Liver (tissue), 9 donors: ENCODE data around the gene CDIPT. TPM values are rescaled to one million over a fixed set of nuclear protein-coding genes. Genes with fewer than 3 reads are reported as not detected.

Experiments used
- DNase-seq: peaks from one replicate; pipeline ENCODE4 v3.0.0-alpha.2; 2017; ENCODE audit warnings: low spot score
- H3K27ac ChIP-seq, 2 donors: one replicate each; pipeline ENCODE4 v1.7.0; 2013; ENCODE audit warnings: inconsistent platforms in 2 of 2, low read length in 2 of 2, control low read depth in 1 of 2, low read depth in 1 of 2, mild to moderate bottlenecking in 1 of 2
- H3K27me3 ChIP-seq, 4 donors: one replicate each; pipeline versions ENCODE4 v1.6.1 to v1.7.0; 2013; ENCODE audit warnings: low read length in 3 of 4, inconsistent platforms in 1 of 4, mild to moderate bottlenecking in 1 of 4, moderate library complexity in 1 of 4; ENCODE audit not compliant: control insufficient read depth in 4 of 4, insufficient read depth in 4 of 4
- H3K36me3 ChIP-seq, 4 donors: one replicate each; pipeline versions ENCODE4 v1.6.1 to v1.7.0; 2013; ENCODE audit warnings: low read length in 3 of 4, mild to moderate bottlenecking in 3 of 4, low read depth in 1 of 4, moderate library complexity in 1 of 4; ENCODE audit not compliant: control insufficient read depth in 4 of 4, insufficient read depth in 3 of 4
- H3K4me1 ChIP-seq, 4 donors: one replicate each; pipeline versions ENCODE4 v1.6.1 to v1.7.0; 2013; ENCODE audit warnings: low read length in 3 of 4, mild to moderate bottlenecking in 3 of 4, moderate library complexity in 1 of 4; ENCODE audit not compliant: control insufficient read depth in 4 of 4, insufficient read depth in 4 of 4
- H3K4me3 ChIP-seq, 3 donors: one replicate each; pipeline versions ENCODE4 v1.6.1 to v1.7.0; 2013; ENCODE audit warnings: low read length in 3 of 3, control low read depth in 1 of 3, low read depth in 1 of 3, mild to moderate bottlenecking in 1 of 3
- H3K9ac ChIP-seq, 2 donors: one replicate each; pipeline ENCODE4 v1.7.0; 2013; ENCODE audit warnings: low read length in 2 of 2, mild to moderate bottlenecking in 2 of 2, moderate library complexity in 2 of 2, control low read depth in 1 of 2, low read depth in 1 of 2
- H3K9me3 ChIP-seq, 4 donors: one replicate each; pipeline versions ENCODE4 v1.6.1 to v1.7.0; 2013; ENCODE audit warnings: low read length in 3 of 4; ENCODE audit not compliant: control insufficient read depth in 4 of 4
- EGR1 ChIP-seq, 2 donors: IDR thresholded peaks; 2 replicates each; pipeline ENCODE4 v1.6.1; 2016 to 2018; ENCODE audit warnings: antibody characterized with exemption in 2 of 2, low read depth in 2 of 2
- FOXA1 ChIP-seq: IDR thresholded peaks from 2 replicates; pipeline ENCODE4 v1.6.1; 2016; ENCODE audit warnings: antibody characterized with exemption
- FOXA2 ChIP-seq: IDR thresholded peaks from 2 replicates; pipeline ENCODE4 v1.6.1; 2016; ENCODE audit warnings: antibody characterized with exemption
- GABPA ChIP-seq, 2 donors: IDR thresholded peaks in 1 of 2; conservative IDR thresholded peaks in 1 of 2; 2 replicates each; pipeline ENCODE4 v1.6.1; 2016; ENCODE audit warnings: antibody characterized with exemption in 2 of 2, mild to moderate bottlenecking in 1 of 2, moderate library complexity in 1 of 2
- HNF4A ChIP-seq, 2 donors: conservative IDR thresholded peaks; 2 replicates each; pipeline ENCODE4 v1.6.1; 2016; ENCODE audit warnings: antibody characterized with exemption in 2 of 2, mild to moderate bottlenecking in 2 of 2
- HNF4G ChIP-seq: IDR thresholded peaks from 2 replicates; pipeline ENCODE4 v1.6.1; 2016; ENCODE audit warnings: antibody characterized with exemption
- JUND ChIP-seq, 2 donors: IDR thresholded peaks; 2 replicates each; pipeline ENCODE4 v1.6.1; 2016; ENCODE audit warnings: antibody characterized with exemption in 2 of 2
- NR2F2 ChIP-seq: IDR thresholded peaks from 2 replicates; pipeline ENCODE4 v1.6.1; 2016; ENCODE audit warnings: antibody characterized with exemption
- RAD21 ChIP-seq, 2 donors: IDR thresholded peaks; 2 replicates each; pipeline ENCODE4 v1.6.1; 2016; ENCODE audit warnings: antibody characterized with exemption in 2 of 2, mild to moderate bottlenecking in 2 of 2
- RXRA ChIP-seq, 2 donors: IDR thresholded peaks; 2 replicates each; pipeline ENCODE4 v1.6.1; 2017 to 2018; ENCODE audit warnings: antibody characterized with exemption in 2 of 2, mild to moderate bottlenecking in 1 of 2
- SP1 ChIP-seq: IDR thresholded peaks from 2 replicates; pipeline ENCODE4 v1.6.1; 2018; ENCODE audit warnings: antibody characterized with exemption, mild to moderate bottlenecking
- TAF1 ChIP-seq: conservative IDR thresholded peaks from 2 replicates; pipeline ENCODE4 v1.6.1; 2016; ENCODE audit warnings: antibody characterized with exemption, mild to moderate bottlenecking
- YY1 ChIP-seq: IDR thresholded peaks from 2 replicates; pipeline ENCODE4 v1.6.1; 2016; ENCODE audit warnings: antibody characterized with exemption, mild to moderate bottlenecking
- WGBS: extraction: QIAGEN DNeasy Blood & Tissue Kit; methylation state at CpG from one replicate; pipeline ENCODE4 v1.1.7; 2013; 5-methylcytosine and 5-hydroxymethylcytosine counted together
- polyA plus RNA-seq, 2 donors: library from polyadenylated mRNA; stranded (reverse) in 1 of 2; unstranded in 1 of 2; fragments of 200-250 nt in 1 of 2; fragments of >200 nt in 1 of 2; fragmentation: Nextera tagmentation in 1 of 2; extraction: Ambion mirVana in 1 of 2; gene quantifications; one replicate each; pipeline versions ENCODE4 v1.2.1 to v1.2.3, GENCODE V29; 2013 to 2015
- total RNA-seq, 2 donors: library from RNA; depleted of rRNA; stranded (reverse); fragments of >200 nt; gene quantifications; one replicate each; pipeline ENCODE4 v1.2.3, GENCODE V29; 2014
- TF ChIP-seq, protein P1 (sequence below): IDR thresholded peaks from 2 replicates; pipeline ENCODE4 v1.6.1; 2016; ENCODE audit warnings: antibody characterized with exemption
- TF ChIP-seq, protein P2 (sequence below): fragments of 150-350 bp; IDR thresholded peaks from 2 replicates; pipeline ENCODE4 v1.5.1; 2017; ENCODE audit warnings: improper control_type of control experiment, low read depth, low read length; ENCODE audit not compliant: missing input control
- TF ChIP-seq, protein P3 (sequence below): IDR thresholded peaks from 2 replicates; pipeline ENCODE4 v1.6.1; 2016; ENCODE audit warnings: antibody characterized with exemption
- TF ChIP-seq, protein P4 (sequence below): IDR thresholded peaks from 2 replicates; pipeline ENCODE4 v1.6.1; 2016; ENCODE audit warnings: antibody characterized with exemption, mild to moderate bottlenecking
- donor health status: healthy.
- donor health status: healthy.
- donor health status: healthy.
- donor health status: healthy.
- donor health status: healthy.

CDIPT gene
- total and polyA plus RNA-seq, 4 donors, result 31.4 to 102 (median 38.4) TPM

DNA sequence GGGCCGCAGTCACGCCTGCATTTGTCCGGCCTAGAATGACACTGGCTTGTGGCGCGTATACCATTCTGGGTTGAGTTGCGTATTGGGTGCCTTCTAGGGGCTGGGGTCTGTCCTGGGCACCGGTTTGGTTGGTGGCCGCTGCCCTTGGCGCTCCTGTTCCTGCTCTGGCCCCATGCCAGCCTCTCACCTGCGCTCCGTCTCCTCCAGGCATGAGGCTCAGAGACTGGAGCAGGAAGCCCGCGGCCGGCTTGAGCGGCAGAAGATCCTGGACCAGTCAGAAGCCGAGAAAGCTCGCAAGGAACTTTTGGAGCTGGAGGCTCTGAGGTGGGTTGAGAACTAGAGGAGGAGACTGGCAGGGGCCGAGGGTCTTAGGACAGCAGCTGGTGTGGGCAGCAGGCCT, 17.4 kb downstream of the CDIPT start:
- Histone ChIP-seq H3K36me3 (peaks cover 17 to 55% (median 24%) of the 10 kb centered on the region in 4 donors), H3K9me3 (no peaks in the 10 kb centered on the region), H3K27me3 (no peaks in the 10 kb centered on the region), H3K27ac (no peak overlapping the region), H3K4me3 (no peak overlapping the region), H3K9ac (no peak overlapping the region), H3K4me1 (no peaks in the 10 kb centered on the region)
- TF ChIP-seq JUND (IDR thresholded peaks at IDR 0.05) (no peak), YY1 (no peak), RXRA (IDR thresholded peaks at IDR 0.05) (no peak), NR2F2 (no peak), SP1 (no peak), GABPA (IDR thresholded peaks at IDR 0.05 in 1 of 2, conservative IDR thresholded peaks at IDR 0.05 in 1 of 2) (no peak), EGR1 (IDR thresholded peaks at IDR 0.05; ENCODE audit: low read depth in 2 of 2) (no peak), HNF4G (no peak), FOXA2 (no peak), RAD21 (IDR thresholded peaks at IDR 0.05) (no peak), HNF4A (conservative IDR thresholded peaks at IDR 0.05) (no peak)
- TF ChIP-seq, protein P1, sequence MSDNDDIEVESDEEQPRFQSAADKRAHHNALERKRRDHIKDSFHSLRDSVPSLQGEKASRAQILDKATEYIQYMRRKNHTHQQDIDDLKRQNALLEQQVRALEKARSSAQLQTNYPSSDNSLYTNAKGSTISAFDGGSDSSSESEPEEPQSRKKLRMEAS, result no peak
- TF ChIP-seq, protein P2, sequence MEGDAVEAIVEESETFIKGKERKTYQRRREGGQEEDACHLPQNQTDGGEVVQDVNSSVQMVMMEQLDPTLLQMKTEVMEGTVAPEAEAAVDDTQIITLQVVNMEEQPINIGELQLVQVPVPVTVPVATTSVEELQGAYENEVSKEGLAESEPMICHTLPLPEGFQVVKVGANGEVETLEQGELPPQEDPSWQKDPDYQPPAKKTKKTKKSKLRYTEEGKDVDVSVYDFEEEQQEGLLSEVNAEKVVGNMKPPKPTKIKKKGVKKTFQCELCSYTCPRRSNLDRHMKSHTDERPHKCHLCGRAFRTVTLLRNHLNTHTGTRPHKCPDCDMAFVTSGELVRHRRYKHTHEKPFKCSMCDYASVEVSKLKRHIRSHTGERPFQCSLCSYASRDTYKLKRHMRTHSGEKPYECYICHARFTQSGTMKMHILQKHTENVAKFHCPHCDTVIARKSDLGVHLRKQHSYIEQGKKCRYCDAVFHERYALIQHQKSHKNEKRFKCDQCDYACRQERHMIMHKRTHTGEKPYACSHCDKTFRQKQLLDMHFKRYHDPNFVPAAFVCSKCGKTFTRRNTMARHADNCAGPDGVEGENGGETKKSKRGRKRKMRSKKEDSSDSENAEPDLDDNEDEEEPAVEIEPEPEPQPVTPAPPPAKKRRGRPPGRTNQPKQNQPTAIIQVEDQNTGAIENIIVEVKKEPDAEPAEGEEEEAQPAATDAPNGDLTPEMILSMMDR, result no peak
- TF ChIP-seq, protein P3, sequence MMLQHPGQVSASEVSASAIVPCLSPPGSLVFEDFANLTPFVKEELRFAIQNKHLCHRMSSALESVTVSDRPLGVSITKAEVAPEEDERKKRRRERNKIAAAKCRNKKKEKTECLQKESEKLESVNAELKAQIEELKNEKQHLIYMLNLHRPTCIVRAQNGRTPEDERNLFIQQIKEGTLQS, result no peak
- 96% methylated on average over 18 of the region's 18 CpGs for WGBS
- DNase-seq, result no peak

DNA sequence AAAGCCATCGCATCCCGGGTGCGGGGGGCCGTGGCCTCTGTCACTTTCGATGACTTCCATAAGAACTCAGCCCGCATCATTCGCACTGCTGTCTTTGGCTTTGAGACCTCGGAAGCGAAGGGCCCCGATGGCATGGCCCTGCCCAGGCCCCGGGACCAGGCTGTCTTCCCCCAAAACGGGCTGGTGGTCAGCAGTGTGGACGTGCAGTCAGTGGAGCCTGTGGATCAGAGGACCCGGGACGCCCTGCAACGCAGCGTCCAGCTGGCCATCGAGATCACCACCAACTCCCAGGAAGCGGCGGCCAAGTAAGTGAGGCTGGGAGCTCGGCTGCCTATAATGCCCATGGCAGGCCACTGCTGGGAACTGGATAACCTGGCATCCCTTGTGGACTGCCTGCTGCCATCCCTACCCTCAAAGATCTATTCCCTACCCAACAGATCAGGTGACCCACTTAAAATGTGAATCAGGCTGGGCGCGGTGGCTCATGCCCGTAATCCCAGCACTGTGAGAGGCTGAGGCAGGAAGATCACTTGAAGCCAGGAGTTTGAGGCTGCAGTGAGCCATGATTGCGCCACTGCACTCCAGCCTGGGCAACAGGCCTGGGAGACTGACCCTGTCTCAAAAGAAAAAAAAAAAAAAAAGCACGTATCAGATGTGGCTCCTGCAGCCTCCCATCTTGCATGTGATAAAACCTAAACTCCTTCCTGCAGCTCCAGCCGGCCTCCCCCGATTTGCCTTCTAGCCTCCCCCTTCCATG, 18.3 kb downstream of the CDIPT start:
- DNase-seq, result no peak
- Histone ChIP-seq H3K9ac (no peak overlapping the region), H3K4me1 (no peaks in the 10 kb centered on the region), H3K9me3 (no peaks in the 10 kb centered on the region), H3K36me3 (peaks cover 21 to 63% (median 28%) of the 10 kb centered on the region in 4 donors), H3K27me3 (no peaks in the 10 kb centered on the region), H3K27ac (no peak overlapping the region), H3K4me3 (no peak overlapping the region)
- TF ChIP-seq, protein P2, result no peak
- TF ChIP-seq, protein P4, sequence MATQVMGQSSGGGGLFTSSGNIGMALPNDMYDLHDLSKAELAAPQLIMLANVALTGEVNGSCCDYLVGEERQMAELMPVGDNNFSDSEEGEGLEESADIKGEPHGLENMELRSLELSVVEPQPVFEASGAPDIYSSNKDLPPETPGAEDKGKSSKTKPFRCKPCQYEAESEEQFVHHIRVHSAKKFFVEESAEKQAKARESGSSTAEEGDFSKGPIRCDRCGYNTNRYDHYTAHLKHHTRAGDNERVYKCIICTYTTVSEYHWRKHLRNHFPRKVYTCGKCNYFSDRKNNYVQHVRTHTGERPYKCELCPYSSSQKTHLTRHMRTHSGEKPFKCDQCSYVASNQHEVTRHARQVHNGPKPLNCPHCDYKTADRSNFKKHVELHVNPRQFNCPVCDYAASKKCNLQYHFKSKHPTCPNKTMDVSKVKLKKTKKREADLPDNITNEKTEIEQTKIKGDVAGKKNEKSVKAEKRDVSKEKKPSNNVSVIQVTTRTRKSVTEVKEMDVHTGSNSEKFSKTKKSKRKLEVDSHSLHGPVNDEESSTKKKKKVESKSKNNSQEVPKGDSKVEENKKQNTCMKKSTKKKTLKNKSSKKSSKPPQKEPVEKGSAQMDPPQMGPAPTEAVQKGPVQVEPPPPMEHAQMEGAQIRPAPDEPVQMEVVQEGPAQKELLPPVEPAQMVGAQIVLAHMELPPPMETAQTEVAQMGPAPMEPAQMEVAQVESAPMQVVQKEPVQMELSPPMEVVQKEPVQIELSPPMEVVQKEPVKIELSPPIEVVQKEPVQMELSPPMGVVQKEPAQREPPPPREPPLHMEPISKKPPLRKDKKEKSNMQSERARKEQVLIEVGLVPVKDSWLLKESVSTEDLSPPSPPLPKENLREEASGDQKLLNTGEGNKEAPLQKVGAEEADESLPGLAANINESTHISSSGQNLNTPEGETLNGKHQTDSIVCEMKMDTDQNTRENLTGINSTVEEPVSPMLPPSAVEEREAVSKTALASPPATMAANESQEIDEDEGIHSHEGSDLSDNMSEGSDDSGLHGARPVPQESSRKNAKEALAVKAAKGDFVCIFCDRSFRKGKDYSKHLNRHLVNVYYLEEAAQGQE, result no peak
- TF ChIP-seq RXRA (IDR thresholded peaks at IDR 0.05), result no peak
- no peak for TF ChIP-seq EGR1 (IDR thresholded peaks at IDR 0.05; ENCODE audit: low read depth in 2 of 2)
- TF ChIP-seq YY1, result no peak
- TF ChIP-seq TAF1, result no peak
- no peak for TF ChIP-seq FOXA1
- 94% methylated on average over 28 of the region's 28 CpGs for WGBS
